AG10803 (cell line): ENCODE measurements around the gene FAM50B.

Experiments used
- DNase-seq: peaks from one replicate; pipeline ENCODE4 v3.0.0; 2010; ENCODE audit warnings: low read depth
- H3K4me3 ChIP-seq: 2 replicates; pipeline ENCODE4 v1.5.1; 2011; ENCODE audit warnings: mild to moderate bottlenecking, low read length, control low read depth
- TF ChIP-seq, protein P1 (sequence below): conservative IDR thresholded peaks from 2 replicates; pipeline ENCODE4 v1.5.1; 2011; ENCODE audit warnings: mild to moderate bottlenecking, low read length, control low read depth, inconsistent platforms

The FAM50B gene

GRCh38 chr6:3841066-3841454 lies 8.1 kb upstream of the FAM50B start:
- no peak overlapping the region for H3K4me3 ChIP-seq
- TF ChIP-seq, protein P1, sequence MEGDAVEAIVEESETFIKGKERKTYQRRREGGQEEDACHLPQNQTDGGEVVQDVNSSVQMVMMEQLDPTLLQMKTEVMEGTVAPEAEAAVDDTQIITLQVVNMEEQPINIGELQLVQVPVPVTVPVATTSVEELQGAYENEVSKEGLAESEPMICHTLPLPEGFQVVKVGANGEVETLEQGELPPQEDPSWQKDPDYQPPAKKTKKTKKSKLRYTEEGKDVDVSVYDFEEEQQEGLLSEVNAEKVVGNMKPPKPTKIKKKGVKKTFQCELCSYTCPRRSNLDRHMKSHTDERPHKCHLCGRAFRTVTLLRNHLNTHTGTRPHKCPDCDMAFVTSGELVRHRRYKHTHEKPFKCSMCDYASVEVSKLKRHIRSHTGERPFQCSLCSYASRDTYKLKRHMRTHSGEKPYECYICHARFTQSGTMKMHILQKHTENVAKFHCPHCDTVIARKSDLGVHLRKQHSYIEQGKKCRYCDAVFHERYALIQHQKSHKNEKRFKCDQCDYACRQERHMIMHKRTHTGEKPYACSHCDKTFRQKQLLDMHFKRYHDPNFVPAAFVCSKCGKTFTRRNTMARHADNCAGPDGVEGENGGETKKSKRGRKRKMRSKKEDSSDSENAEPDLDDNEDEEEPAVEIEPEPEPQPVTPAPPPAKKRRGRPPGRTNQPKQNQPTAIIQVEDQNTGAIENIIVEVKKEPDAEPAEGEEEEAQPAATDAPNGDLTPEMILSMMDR, result no peak
- no peak for DNase-seq

DNA sequence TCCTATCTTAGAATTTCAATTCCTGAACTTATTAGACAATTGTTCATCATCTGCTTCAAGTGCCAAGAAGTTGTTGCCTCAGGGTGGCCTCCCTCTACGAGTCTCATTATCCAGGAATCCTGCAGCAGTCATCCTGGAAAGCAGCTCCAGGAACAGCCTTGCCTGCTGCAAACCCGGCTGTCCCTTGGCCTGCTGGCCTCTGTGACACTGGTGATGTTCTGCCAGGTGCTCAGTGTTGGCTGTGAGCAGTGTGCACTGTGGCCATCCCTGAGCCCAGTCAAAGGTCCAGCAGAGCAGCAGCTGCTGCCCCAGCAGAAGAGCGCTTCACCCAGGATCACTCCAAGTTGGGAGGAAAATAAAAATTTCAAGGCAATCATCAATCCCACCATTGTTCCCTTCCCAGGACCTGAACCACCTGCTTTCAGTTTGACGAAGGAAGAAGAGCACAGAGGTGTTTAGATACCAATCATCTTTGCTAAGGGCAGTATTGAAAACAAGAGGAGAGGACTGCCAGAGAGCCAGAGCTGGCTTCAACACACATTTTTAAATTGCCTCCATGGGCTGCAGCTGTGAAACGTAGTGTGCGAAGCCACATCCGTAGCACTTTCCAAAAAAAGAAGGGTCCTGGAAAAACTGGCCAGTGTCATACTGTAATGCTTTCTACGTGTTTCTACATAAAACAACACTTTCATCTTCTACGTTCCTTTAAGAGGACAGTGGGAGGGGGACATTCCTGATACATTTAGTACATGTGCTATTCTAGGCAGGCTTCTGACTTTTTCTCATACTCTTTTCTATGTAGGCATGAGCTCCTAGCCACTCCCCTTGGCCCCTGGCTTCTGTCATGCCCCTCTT lies 7.2 kb upstream of the FAM50B start:
- TF ChIP-seq, protein P1, result no peak
- H3K4me3 ChIP-seq, result no peak overlapping the region
- DNase-seq, result peak; percentile 90

DNA sequence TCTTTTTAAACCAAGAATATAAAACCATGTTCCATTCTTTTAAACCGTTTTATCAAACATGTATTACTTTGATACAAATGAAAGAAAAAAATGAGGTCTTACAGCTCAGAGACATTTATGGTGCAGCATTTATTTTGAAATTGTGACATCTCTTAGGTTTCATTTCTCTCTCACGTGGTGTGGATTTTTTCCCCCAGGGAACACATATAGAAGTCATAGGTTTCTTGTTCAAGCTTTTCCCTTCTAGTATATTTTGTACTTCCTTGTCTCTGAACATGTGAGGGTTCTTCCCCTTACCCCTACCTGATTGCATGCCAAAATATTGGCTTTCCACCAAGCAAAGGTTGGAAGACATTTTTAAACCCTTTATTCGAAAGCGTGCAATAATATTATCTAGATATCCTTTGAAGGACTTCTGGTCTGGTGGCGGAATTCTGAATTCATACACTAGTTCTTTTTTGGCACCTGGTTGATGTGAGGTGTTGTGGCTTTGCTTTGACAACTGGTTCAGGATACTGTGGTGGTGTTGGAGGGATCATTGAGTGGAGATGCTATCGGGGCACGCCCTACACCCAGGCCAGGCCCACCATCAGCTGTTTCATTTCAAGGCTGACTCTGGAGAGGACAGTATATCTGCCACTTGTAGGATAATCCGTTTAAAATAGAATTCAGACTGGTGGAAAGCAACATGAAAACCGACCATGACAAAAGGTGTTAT lies 5.6 kb upstream of the FAM50B start:
- DNase-seq, result peak; percentile 69
- TF ChIP-seq, protein P1, result no peak
- peak overlapping the region; percentile 30 for H3K4me3 ChIP-seq

- peak overlapping the region; percentile 30 for H3K4me3 ChIP-seq
- TF ChIP-seq, protein P1, result no peak
- DNase-seq, result peak; percentile 84
Observed at GRCh38 chr6:3844097-3844463, 5.1 kb upstream of the FAM50B start.

GRCh38 chr6:3847521-3847920 lies 1.7 kb upstream of the FAM50B start:
- TF ChIP-seq, protein P1, result no peak
- H3K4me3 ChIP-seq, result no peak overlapping the region
- DNase-seq, result no peak

- peak; percentile 84 for DNase-seq
- TF ChIP-seq, protein P1, result no peak; the same call in 1 of the 2 replicates
- peak overlapping the region; percentile 47 for H3K4me3 ChIP-seq
Observed at GRCh38 chr6:3848380-3848779, 793 bp upstream of the FAM50B start.
